T-helper 1 cell (primary cell): Measurements from ENCODE around the gene SLC30A10.
"Not testable (repeated sequence)": the region's sequence is repeated elsewhere in the genome, so short reads cannot be mapped to it uniquely, and the experiment has no call there.

ENCODE experiments used
- DNase-seq, 5 donors: peaks; one replicate each; pipeline ENCODE4 v3.0.0-alpha.2; 2012 to 2020
- total RNA-seq, 4 donors: gene quantifications; one replicate each; lab custom pipeline; 2026; lab: John Stamatoyannopoulos, UW

Gene SLC30A10
- 0 reads per million in 4 donors for total RNA-seq

DNA sequence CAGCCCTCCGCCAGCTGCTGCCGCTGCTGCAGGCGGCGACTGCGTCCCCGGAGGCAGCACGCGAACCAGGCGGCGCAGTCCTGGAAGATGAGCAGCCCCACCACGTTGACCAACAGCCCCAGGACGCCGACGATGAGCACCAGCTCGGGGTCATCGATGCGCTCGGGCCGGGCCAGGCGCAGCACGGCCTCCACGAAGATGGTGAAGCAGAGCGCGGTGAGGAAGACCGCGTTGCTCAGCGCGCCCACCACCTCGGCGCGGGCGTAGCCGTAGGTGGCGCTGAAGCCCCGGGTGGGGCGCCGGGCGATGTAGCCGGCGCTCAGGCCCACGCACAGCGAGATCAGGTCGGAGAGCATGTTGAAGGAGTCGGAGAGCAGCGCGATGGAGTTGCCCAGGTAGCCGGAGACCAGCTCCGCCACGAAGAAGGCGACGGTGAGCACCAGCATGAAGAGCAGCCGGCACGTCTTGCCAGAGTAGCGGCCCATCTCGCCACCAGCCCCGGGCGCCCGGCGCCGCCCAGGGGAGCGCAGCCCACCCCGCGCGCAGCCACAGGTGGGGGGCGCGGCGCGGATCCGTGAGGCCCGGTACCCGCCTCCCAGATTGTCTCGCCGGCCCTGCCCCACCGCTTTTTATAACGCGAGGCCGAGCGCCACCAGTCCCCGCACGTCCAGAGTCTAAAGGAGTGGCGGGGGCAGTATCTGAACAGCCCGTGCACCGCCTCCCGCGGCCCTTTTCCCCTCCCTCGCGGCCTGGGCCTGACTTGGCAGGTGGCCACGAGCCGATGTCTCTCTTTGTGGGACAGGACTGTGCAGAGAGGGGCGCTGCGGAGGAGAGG is at the start of gene SLC30A10:
SLC30A10 (minus strand) TSS at position 602 of the 835 bp plus-strand sequence; CDS start at position 485, 117 bp downstream.
- peak in 1 of 5 donors; percentile 4 for DNase-seq

- no peak for DNase-seq
Measured at GRCh38 chr1:219973213-219973612, 44.9 kb upstream of the SLC30A10 start.

DNA sequence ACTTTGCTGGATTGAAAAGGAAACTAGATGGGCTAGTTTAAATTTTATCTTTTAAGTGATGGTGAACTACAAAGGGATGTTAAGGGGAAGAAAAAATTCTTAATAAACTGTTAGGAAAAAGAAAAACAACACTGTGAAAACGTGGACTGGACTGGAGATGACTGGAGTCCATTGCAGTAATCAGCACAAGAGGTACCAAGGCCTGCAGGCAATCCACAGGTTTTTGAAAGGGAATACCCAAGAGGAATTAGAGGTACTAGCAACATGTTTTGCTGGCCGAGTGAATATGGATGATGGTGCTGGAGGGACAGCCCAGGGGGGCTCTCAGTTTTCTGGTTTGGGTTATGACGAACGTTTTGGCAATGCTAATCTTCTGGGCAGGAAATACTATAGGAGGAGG is 39.0 kb upstream of the SLC30A10 start:
- no peak for DNase-seq

DNA sequence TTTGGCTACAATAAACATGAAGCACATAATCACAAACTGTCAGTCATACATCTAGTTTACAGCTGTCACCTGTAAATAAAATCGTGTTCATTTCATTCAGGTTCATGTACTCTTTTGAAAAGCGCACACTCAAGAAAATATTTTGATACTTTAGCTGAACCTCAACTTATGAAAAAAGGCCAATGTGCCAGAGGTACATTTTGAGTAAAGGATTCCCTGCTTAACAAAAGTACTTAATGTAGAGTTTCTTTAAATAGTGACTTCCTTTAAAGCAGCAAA is 37.7 kb upstream of the SLC30A10 start:
- DNase-seq = no peak

GRCh38 chr1:219965285-219966070 is 37.1 kb upstream of the SLC30A10 start:
- no peak for DNase-seq

DNA sequence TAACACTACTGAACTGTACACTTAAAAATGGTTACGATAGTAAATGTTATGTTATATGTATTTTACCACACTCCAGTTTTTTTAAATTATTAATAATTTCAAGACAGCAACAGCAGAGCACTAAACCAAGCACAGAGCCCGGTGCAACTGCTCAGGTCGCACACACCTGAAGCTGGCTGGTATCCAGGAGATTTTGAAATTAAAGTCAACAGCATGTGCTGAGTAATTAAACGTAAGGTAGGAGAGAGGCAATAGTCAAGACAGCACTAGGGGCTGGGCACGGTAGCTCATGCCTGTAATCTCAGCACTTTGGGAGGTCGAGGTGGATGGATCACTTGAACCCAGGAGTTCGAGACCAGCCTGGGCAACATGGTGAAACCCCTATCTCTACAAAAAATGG is 35.1 kb upstream of the SLC30A10 start:
- no peak for DNase-seq

DNA sequence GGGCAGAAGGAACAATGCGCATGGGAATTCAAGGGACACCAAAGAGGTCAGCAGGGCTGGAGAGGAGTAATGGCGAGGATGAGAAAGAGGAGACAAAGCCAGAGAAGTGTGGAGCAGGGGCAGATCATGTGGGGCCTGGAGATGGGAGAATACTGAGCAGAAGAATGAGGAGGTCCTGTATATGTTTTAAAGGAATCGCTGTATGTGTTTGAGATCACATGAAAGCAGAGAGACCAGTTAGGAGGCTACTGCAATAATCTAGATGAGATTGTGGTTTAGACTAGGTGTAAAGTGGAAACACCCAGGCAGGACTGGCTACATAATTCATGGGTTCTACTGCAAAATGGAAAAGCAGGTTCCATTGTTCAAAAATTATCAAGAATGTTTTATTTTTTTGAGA is 33.3 kb upstream of the SLC30A10 start:
- DNase-seq = no peak

- peak in 1 of 5 donors; percentile 21 for DNase-seq
Measured at GRCh38 chr1:219959540-219960203, 31.3 kb upstream of the SLC30A10 start.

- no peak for DNase-seq
Measured at GRCh38 chr1:219958875-219959417, 30.6 kb upstream of the SLC30A10 start.

GRCh38 chr1:219954736-219955421 is 26.5 kb upstream of the SLC30A10 start:
- no peak for DNase-seq

DNA sequence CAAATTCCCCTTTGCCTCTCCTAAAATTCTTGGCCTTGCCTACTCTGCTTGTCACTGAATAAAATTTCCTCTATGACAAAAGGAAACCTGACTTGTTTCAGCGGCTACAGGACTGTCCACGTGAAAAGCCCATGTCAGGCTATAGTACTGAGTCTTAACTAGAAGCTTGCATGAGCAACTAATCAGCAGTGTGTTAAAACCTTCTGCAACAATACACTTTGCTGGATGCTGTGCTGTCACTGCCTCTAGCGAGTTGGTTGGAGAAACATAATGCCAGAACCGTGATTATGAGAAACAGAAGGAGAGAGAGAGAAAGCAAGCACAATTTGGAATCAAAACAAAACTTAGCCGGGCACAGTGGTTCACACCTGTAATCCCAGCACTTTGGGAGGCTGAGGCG is 25.7 kb upstream of the SLC30A10 start:
- DNase-seq = no peak

- DNase-seq = no peak
Measured at GRCh38 chr1:219952361-219952760, 24.0 kb upstream of the SLC30A10 start.

- not testable (repeated sequence) for DNase-seq
Measured at GRCh38 chr1:219949227-219949626, 20.9 kb upstream of the SLC30A10 start.

GRCh38 chr1:219948766-219949165 is 20.4 kb upstream of the SLC30A10 start:
- not testable (repeated sequence) for DNase-seq

- DNase-seq = no peak
Measured at GRCh38 chr1:219945795-219946194, 17.4 kb upstream of the SLC30A10 start.

- DNase-seq = no peak
Measured at GRCh38 chr1:219941179-219942118, 13.1 kb upstream of the SLC30A10 start.

DNA sequence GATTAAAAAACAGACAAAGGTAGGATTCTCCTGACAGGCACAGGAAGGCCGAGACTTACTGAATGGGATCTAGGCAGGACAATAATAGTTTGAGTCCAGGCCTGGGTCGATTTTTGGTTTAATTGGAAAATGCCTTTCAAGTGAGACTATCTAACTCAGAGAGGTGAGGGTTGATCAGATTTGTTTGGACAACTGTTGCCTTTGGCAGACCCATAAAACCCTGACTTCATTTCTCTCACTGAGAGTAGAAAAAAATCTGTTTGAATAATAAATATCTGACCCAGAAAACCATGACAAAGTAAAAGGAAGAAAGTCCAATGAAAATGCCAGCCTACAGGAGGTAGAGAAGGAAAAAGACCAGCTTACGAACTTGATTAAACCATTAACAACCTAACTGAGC is 12.3 kb upstream of the SLC30A10 start:
- DNase-seq = no peak

GRCh38 chr1:219938706-219939105 is 10.3 kb upstream of the SLC30A10 start:
- no peak for DNase-seq

DNA sequence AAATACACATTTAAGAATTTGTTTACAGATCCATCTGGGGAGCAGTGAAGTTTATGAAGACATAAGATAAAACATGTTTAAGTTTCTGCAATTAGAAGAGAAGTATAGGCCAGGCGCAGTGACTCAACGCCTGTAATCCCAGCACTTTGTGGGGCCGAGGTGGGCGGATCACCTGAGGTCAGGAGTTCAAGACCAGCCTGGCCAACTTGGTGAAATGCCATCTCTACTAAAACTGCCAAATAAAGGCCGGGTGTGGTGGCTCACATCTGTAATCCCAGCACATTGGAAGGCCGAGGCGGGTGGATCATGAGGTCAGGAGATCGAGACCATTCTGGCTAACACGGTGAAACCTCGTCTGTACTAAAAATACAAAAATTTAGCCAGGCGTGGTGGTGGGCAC is 5.4 kb upstream of the SLC30A10 start:
- not testable (repeated sequence) for DNase-seq

DNA sequence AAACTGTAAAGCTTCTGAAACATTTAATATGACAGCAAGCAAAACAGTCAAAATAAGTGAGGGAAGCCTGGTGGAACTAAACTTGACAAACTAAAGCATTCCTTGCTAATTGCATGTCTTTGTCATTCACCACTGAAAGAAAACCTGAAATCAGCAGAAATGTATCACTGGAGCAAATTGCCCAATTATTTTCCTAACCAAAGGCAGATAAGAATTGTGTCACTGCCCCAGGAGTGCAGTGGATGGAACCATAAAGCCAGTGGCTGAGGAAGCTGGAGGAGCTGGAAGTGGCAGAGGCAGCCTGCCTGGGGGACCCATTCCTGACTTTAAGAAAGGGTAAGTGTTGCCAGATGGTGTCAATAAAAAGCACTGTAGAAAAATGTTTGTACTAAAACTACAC is 2.7 kb upstream of the SLC30A10 start:
- no peak for DNase-seq

DNA sequence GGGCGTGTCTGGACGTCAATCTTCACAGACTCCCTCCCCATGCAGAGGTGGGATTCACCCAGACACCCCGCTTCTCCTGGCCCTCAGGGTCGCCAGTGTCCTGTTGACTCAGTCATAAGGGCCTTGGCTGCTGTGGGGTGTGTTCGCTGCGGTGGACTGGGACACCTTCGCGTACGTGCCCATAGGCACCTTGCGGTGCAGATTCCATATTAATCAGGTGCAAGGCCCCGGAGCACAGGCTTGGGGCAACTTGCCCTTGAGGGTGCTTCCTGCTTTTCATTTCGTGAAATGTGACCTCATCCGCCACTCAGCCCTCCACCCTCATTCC is 398 bp upstream of the SLC30A10 start:
- no peak for DNase-seq
